ENCODE measurements around the gene CCDC43. TPM values are rescaled to one million over a fixed set of nuclear protein-coding genes. Genes with fewer than 3 reads are reported as not detected.

Gene CCDC43
- total and polyA plus RNA-seq, 2 of the 13 experiments (the other 11 are each of a cell fraction or from before 2014, with no cell fraction given) = 17.5 to 94.8 TPM

- TF ChIP-seq ZBTB44 (CRISPR knock-in tag; IDR thresholded peaks at IDR 0.05) (peak; percentile 23; the same call in 1 of the 2 replicates), SUZ12 (IDR thresholded peaks at IDR 0.05; ENCODE audit: low read depth, low read length) (no peak), ETV5 (CRISPR knock-in tag; IDR thresholded peaks at IDR 0.05; ENCODE audit: borderline replicate concordance) (peak; percentile 87; the same call in 1 of the 2 replicates), ZNF33A (CRISPR knock-in tag; IDR thresholded peaks at IDR 0.05; ENCODE audit: borderline replicate concordance) (no peak), ZNF772 (CRISPR knock-in tag; IDR thresholded peaks at IDR 0.05) (0 out of 2 replicates have a peak, but pooled peaks have one; percentile 75), NBN (conservative IDR thresholded peaks at IDR 0.05) (no peak), ZNF510 (CRISPR knock-in tag; IDR thresholded peaks at IDR 0.05; ENCODE audit: low read depth) (0 out of 2 replicates have a peak, but pooled peaks have one; percentile 70), JUNB (CRISPR knock-in tag; IDR thresholded peaks at IDR 0.05; ENCODE audit: borderline replicate concordance) (peak; percentile 88), ZNF264 (CRISPR knock-in tag; IDR thresholded peaks at IDR 0.05) (no peak), TEAD2 (CRISPR knock-in tag; IDR thresholded peaks at IDR 0.05) (no peak), ZNF788 (CRISPR knock-in tag; IDR thresholded peaks at IDR 0.05; ENCODE audit: borderline replicate concordance) (no peak), ZNF296 (CRISPR knock-in tag; conservative IDR thresholded peaks at IDR 0.05) (no peak), ETS1 (CRISPR knock-in tag; IDR thresholded peaks at IDR 0.05) (peak; percentile 52; the same call in 1 of the 2 replicates), ZNF607 (CRISPR knock-in tag; IDR thresholded peaks at IDR 0.05; ENCODE audit: borderline replicate concordance) (peak; percentile 96), SMAD9 (CRISPR knock-in tag; IDR thresholded peaks at IDR 0.05) (no peak; the same call in 1 of the 2 replicates), ZMYM4 (CRISPR knock-in tag; IDR thresholded peaks at IDR 0.05) (peak; percentile 91), AKAP8 (CRISPR knock-in tag; IDR thresholded peaks at IDR 0.05) (no peak), NFIC (IDR thresholded peaks at IDR 0.05; ENCODE audit: low read length) (no peak; the same call in 1 of the 2 replicates), ZNF138 (CRISPR knock-in tag; IDR thresholded peaks at IDR 0.05; ENCODE audit: low read depth) (no peak), ZNF496 (CRISPR knock-in tag; IDR thresholded peaks at IDR 0.05; ENCODE audit: insufficient replicate concordance) (no peak), STAT6 (CRISPR knock-in tag; IDR thresholded peaks at IDR 0.05; ENCODE audit: borderline replicate concordance) (peak; percentile 62; the same call in 1 of the 2 replicates), YEATS2 (CRISPR knock-in tag; IDR thresholded peaks at IDR 0.05; ENCODE audit: borderline replicate concordance) (peak; percentile 96), HMGA1 (CRISPR knock-in tag; conservative IDR thresholded peaks at IDR 0.05) (no peak), ZSCAN31 (CRISPR knock-in tag; IDR thresholded peaks at IDR 0.05; ENCODE audit: low read depth) (no peak), ZNF136 (CRISPR knock-in tag; IDR thresholded peaks at IDR 0.05; ENCODE audit: low read depth) (peak; percentile 53; the same call in 1 of the 2 replicates)
Measured at GRCh38 chr17:44708401-44709263, 19.1 kb upstream of the CCDC43 start, which contains the start of gene DBF4B (continued).
